ENCODE measurements around the gene DNAJC8.

DNAJC8 gene

DNA sequence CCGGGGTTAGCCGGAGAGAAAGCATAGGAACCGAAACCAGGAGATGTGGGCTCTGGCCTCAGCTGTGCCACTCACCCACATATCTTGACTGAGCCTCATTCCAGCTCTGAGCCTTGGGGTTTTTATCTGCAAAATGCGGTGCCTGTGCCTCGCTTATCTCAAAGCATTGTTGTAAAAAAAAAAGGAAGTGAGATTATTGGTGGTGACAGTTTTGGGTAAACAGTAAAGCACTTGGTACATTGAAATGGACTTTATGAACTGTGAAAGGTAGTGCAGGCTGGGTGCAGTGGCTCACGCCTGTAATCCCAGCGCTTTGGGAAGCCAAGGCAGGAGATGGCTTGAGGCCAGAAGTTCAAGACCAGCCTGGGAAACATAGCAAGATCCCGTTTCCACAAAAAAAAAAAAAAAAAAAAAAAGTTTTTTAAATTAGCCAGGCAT, 60.1 kb downstream of the DNAJC8 start:
- peak; percentile 26 to 41 for DNase-seq (ENCODE audit: low read depth in 2 of 2)

DNA sequence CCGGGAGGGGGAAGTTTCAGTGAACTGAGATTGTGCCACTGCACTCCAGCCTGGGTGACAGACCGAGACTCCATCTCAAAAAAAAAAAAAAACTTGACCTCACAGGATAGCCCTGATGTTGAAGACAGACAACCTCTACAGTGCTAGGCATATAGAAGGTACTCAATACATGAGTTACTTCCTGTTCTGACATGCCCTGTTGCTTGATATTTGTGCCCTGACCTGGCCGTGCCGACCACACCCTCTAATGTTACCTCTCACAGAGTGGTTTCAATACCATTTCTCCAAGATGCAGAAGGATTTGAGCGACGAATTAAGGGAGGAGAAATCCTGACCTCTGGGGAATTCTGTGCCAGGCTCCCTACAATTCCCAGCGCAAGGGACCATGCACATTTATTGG, 61.6 kb downstream of the DNAJC8 start:
- DNase-seq (ENCODE audit: low read depth in 2 of 2), result no peak

GRCh38 chr1:28170001-28170596, 62.7 kb downstream of the DNAJC8 start:
- no peak for DNase-seq (ENCODE audit: low read depth in 2 of 2)

DNA sequence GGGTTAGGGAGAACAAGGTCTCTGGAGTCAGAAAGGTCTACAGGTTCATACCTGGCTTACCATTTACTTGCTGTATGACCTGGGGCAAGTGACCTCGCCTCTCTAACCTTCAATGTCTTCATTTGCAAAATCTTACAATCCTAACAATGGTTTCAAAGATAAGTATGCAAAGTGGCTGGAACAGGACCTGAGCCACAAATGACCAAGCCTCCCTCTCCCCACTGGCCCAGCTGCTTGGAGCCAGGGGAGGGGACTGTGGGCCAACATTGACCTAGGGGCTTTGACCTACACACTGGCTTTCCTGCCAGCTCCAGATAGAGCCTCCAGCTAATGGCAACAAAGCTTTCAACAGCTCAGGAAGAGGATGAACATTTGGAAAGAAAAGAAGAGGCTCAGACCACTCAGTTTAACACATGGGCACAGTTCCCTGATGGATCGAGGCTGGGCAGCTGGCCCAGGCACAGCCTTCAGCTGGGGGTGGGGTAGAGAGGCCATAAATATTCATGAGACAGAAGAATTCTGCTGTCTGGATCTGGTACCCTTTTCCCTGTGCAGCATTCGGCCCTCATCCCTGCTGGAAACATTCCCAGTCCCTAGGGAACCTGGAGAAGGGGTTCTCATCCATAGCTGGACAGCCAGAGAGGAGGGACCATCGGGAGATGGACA, 69.2 kb downstream of the DNAJC8 start:
- DNase-seq (ENCODE audit: low read depth in 2 of 2), result no peak

GRCh38 chr1:28162151-28162550, 70.7 kb downstream of the DNAJC8 start:
- no peak for DNase-seq (ENCODE audit: low read depth in 2 of 2)

- no peak for DNase-seq (ENCODE audit: low read depth in 2 of 2)
Measured at GRCh38 chr1:28161751-28162150, 71.1 kb downstream of the DNAJC8 start.

DNA sequence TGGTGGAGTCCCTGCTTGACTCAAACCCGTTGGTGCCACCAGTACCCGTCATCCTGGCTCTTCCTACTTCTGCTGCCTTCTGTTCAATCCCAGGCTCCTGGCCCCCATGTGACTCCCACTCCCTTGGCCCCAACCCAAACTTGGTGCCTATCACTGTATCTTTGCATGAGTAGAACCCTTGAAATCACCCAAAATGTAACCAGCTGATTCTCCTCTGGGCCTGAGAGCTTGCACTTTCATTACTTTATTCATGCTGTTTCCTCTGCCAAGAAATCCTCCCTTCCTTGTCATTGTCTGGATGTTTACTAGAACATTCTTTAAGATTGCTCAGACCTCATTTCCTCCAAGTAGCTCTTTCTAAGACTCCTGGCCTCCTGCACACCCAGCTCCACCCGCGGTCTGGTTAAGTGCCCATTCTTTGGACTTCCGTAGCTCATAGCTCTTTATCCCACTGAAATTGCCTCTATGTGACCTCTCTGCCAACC, 72.0 kb downstream of the DNAJC8 start:
- DNase-seq (ENCODE audit: low read depth in 2 of 2), result no peak

GRCh38 chr1:28159680-28160079, 73.1 kb downstream of the DNAJC8 start:
- no peak for DNase-seq (ENCODE audit: low read depth in 2 of 2)

GRCh38 chr1:28159243-28159642, 73.6 kb downstream of the DNAJC8 start:
- no peak for DNase-seq (ENCODE audit: low read depth in 2 of 2)

DNA sequence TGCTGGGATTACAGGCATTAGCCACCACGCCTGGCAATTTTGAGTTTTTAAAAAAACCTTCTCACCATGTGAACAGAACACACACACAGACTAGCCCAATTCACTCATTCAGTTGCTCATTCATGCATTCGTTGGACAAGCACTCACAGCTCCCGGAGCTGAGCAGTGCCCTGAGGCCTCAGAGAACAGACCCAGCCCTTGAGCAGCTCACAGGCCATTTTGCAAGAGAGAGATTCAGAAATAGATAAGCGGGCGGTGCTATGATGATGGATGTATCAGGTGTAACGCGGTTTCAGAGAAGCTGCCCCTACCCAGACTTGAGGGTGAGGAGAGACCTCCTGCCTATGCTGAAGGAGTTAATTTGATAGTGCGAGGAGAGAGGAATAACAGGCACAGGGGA, 74.9 kb downstream of the DNAJC8 start:
- DNase-seq (ENCODE audit: low read depth in 2 of 2), result no peak

DNA sequence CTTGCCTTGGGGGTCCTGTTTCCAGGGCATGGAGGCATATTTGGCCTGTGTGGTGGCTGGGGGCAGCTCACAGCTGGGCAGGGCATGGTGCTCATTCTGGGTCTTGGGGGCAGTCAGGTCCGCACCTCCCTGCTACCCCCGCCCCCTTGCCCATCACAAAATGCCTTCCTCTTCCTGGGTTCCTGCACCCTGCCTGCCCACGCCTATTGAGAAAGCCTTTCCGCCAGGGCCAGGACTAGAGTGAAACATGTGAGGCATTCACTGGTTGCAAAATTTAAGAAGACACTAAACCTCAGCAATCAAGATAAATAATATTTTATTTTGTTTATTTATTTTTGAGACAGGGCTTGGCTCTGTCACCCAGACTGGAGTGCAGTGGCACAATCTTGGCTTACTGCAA, 76.0 kb downstream of the DNAJC8 start:
- no peak for DNase-seq (ENCODE audit: low read depth in 2 of 2)

DNA sequence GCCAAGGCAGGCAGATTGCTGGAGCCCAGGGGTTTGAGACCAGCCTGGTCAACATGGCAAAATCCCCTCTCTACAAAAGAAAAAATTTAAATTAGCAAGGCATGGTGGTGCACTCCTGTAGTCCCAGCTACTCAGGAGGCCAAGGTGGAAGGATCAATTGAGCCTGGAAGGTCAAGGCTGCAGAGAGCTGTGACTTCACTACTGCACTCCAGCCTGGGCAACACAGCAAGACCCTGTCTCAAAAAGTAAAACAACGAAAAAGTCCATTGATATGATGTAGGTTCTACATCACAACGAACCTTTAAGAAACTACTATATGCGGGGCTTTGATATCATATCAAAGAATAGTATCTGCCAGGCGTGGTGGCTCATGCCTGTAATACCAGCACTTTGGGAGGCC, 77.2 kb downstream of the DNAJC8 start:
- DNase-seq (ENCODE audit: low read depth in 2 of 2), result no peak

DNA sequence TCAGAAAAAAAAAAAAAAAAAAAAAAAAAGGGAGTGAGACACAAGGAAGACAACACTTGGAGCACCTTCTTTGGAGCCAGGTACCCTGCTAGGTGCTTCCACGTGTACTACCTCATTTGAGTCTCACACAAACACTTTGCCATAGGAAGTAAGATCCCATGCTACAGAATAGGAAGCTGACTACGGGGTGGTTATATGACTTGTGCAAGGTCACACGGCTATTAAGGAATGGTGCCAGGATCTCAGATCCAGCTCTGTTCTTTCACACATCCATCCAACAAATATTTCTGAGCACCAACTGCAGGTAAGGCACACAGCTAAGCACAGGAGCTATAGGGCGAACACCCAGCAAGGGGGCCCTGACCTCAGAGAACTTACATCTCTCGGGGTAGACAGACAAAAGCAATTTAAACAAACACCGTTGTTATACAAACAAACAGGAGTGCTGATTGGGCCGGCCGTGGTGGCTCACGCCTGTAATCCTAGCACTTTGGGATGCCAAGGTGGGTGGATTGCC, 78.7 kb downstream of the DNAJC8 start:
- DNase-seq (ENCODE audit: low read depth in 2 of 2), result no peak
